GM23248 (cell line): ENCODE measurements around the gene MCTS1.

ENCODE experiments used
- EZH2 ChIP-seq: fragments of 200-600 bp; sonication (generic); IDR thresholded peaks from 2 replicates; pipeline ENCODE4 v1.6.1; 2018; ENCODE audit warnings: antibody characterized with exemption, mild to moderate bottlenecking; ENCODE audit not compliant: insufficient read depth, poor library complexity, severe bottlenecking
- EZH2phosphoT487 ChIP-seq: fragments of 200-600 bp; sonication (generic); IDR thresholded peaks from 2 replicates; pipeline ENCODE4 v1.6.1; 2018; ENCODE audit warnings: antibody characterized with exemption, moderate library complexity, mild to moderate bottlenecking, low read depth; ENCODE audit not compliant: insufficient read depth

GRCh38 chrX:120614816-120615215 is 10.9 kb downstream of the MCTS1 start:
- no peak for TF ChIP-seq EZH2
- no peak for TF ChIP-seq EZH2phosphoT487
